Neutrophil (primary cell): Measurements from ENCODE around the gene NDUFS3.

Experiments
- H3K27ac ChIP-seq: fragments of 200-600 bp; sonication (generic); 2 replicates; pipeline ENCODE4 v1.5.1; 2016; ENCODE audit warnings: mild to moderate bottlenecking, moderate library complexity
- H3K27me3 ChIP-seq: fragments of 200-600 bp; sonication (generic); 2 replicates; pipeline ENCODE4 v1.6.0; 2016; ENCODE audit warnings: mild to moderate bottlenecking
- H3K36me3 ChIP-seq: fragments of 200-600 bp; sonication (generic); 2 replicates; pipeline ENCODE4 v1.5.1; 2017
- H3K4me1 ChIP-seq, 2 experiments: fragments of 200-600 bp in 1 of 2; sonication (generic) in 1 of 2; 1 replicate in 1 of 2; 2 replicates in 1 of 2; pipeline versions ENCODE4 v1.5.1 to v1.6.1; 2013 to 2016; ENCODE audit warnings: low read depth in 1 of 2, low read length in 1 of 2, mild to moderate bottlenecking in 1 of 2, moderate library complexity in 1 of 2; ENCODE audit not compliant: control insufficient read depth in 1 of 2, insufficient read depth in 1 of 2
- H3K4me3 ChIP-seq, 2 experiments: fragments of 200-600 bp in 1 of 2; sonication (generic) in 1 of 2; 1 replicate in 1 of 2; 2 replicates in 1 of 2; pipeline ENCODE4 v1.5.1; 2013 to 2016; ENCODE audit warnings: low read depth in 1 of 2, low read length in 1 of 2, mild to moderate bottlenecking in 1 of 2, moderate library complexity in 1 of 2
- H3K9me3 ChIP-seq: fragments of 200-600 bp; sonication (generic); 2 replicates; pipeline ENCODE4 v1.5.1; 2016
- CTCF ChIP-seq: fragments of 200-600 bp; sonication (generic); IDR thresholded peaks from 2 replicates; pipeline ENCODE4 v1.5.1; 2016; ENCODE audit warnings: antibody characterized with exemption

The NDUFS3 gene

GRCh38 chr11:47583844-47584243 is 5.0 kb downstream of the NDUFS3 start:
- Histone ChIP-seq H3K36me3 (peaks cover 46% of the 10 kb centered on the region), H3K4me1 (peaks cover 17 to 21% of the 10 kb centered on the region in 2 experiments), H3K4me3 (no peak overlapping the region), H3K27ac (no peak overlapping the region), H3K27me3 (no peaks in the 10 kb centered on the region), H3K9me3 (no peaks in the 10 kb centered on the region)
- no peak for TF ChIP-seq CTCF

GRCh38 chr11:47586098-47586855 is 7.4 kb downstream of the NDUFS3 start, which contains the start of gene FAM180B:
FAM180B (plus strand) TSS chr11:47586678; CDS start chr11:47586769, 91 bp downstream.
- peaks cover 5 to 7% of the 10 kb centered on the region in 2 experiments for H3K4me1 ChIP-seq
- H3K27ac ChIP-seq, result no peak within 1 kb of the TSS
- no peaks in the 10 kb centered on the region for H3K27me3 ChIP-seq
- peaks cover 40% of the 10 kb centered on the region for H3K36me3 ChIP-seq
- no peak for TF ChIP-seq CTCF
- H3K9me3 ChIP-seq, result no peaks in the 10 kb centered on the region
- no peak within 1 kb of the TSS for H3K4me3 ChIP-seq

GRCh38 chr11:47587039-47587716 is 8.3 kb downstream of the NDUFS3 start:
- peaks cover 31% of the 10 kb centered on the region for H3K36me3 ChIP-seq
- TF ChIP-seq CTCF, result no peak
- H3K9me3 ChIP-seq, result no peaks in the 10 kb centered on the region
- H3K4me3 ChIP-seq, result no peak overlapping the region
- H3K4me1 ChIP-seq, result peaks cover 9 to 15% of the 10 kb centered on the region in 2 experiments
- no peak overlapping the region for H3K27ac ChIP-seq
- peaks cover 7% of the 10 kb centered on the region for H3K27me3 ChIP-seq

GRCh38 chr11:47587723-47588326 is 9.0 kb downstream of the NDUFS3 start:
- no peaks in the 10 kb centered on the region for H3K9me3 ChIP-seq
- H3K4me1 ChIP-seq, result peaks cover 9 to 15% of the 10 kb centered on the region in 2 experiments
- H3K27me3 ChIP-seq, result peaks cover 13% of the 10 kb centered on the region
- no peak overlapping the region for H3K4me3 ChIP-seq
- H3K36me3 ChIP-seq, result peaks cover 24% of the 10 kb centered on the region
- no peak for TF ChIP-seq CTCF
- no peak overlapping the region for H3K27ac ChIP-seq

- TF ChIP-seq CTCF, result no peak
- no peaks in the 10 kb centered on the region for H3K9me3 ChIP-seq
- no peak overlapping the region for H3K27ac ChIP-seq
- peaks cover 26% of the 10 kb centered on the region for H3K27me3 ChIP-seq
- peaks cover 20 to 28% of the 10 kb centered on the region in 2 experiments for H3K4me1 ChIP-seq
- H3K36me3 ChIP-seq, result peaks cover 11% of the 10 kb centered on the region
- no peak overlapping the region for H3K4me3 ChIP-seq
These were observed 10.2 kb downstream of the NDUFS3 start for GRCh38 chr11:47589118-47589517.
